Adrenal gland (tissue), 12 donors: Measurements from ENCODE around the gene SMAD3. TPM values are rescaled to one million over a fixed set of nuclear protein-coding genes. Genes with fewer than 3 reads are reported as not detected.

Experiments used
- DNase-seq, 7 donors: peaks; one replicate each; pipeline ENCODE4 v3.0.0-alpha.2; 2019 to 2020
- H3K27ac ChIP-seq, 5 donors: fragments of 200-600 bp; sonication (generic) in 4 of 5; 1 replicate in 3 of 5; 2 replicates in 2 of 5; pipeline versions ENCODE4 v1.5.1 to v1.8.0; 2016 to 2020; ENCODE audit warnings: mild to moderate bottlenecking in 1 of 5
- H3K27me3 ChIP-seq: fragments of 200-600 bp; 2 replicates; pipeline ENCODE4 v1.8.0; 2021
- H3K36me3 ChIP-seq, 2 donors: fragments of 200-600 bp; replicated peaks in 1 of 2; 1 replicate in 1 of 2; 2 replicates in 1 of 2; pipeline versions ENCODE4 v1.5.1 to v1.8.0; 2018 to 2022
- H3K4me1 ChIP-seq, 2 donors: fragments of 200-600 bp; replicated peaks in 1 of 2; 1 replicate in 1 of 2; 2 replicates in 1 of 2; pipeline versions ENCODE4 v1.5.1 to v1.8.0; 2018 to 2021
- H3K4me3 ChIP-seq, 4 donors: fragments of 200-600 bp; sonication (generic) in 3 of 4; one replicate each; pipeline ENCODE4 v1.5.1; 2016 to 2018
- H3K9me3 ChIP-seq, 3 donors: fragments of 200-600 bp; sonication (generic) in 1 of 3; replicated peaks in 1 of 3; 1 replicate in 2 of 3; 2 replicates in 1 of 3; pipeline versions ENCODE4 v1.5.1 to v1.8.0; 2016 to 2021
- POLR2A ChIP-seq, 2 donors: fragments of 450-650 bp; IDR thresholded peaks; one replicate each; pipeline ENCODE4 v1.6.1; 2017; ENCODE audit warnings: antibody characterized with exemption in 2 of 2, mild to moderate bottlenecking in 2 of 2, moderate library complexity in 1 of 2
- WGBS, 4 donors: extraction: QIAGEN DNeasy Blood & Tissue Kit in 2 of 4; methylation state at CpG; one replicate each; pipeline versions ENCODE4 v1.1.5 to v1.1.7; 2013 to 2017; 5-methylcytosine and 5-hydroxymethylcytosine counted together
- intact Hi-C, 2 donors: fragments of 100-400 bp; cut with DNase I; formaldehyde crosslinking; loops; one replicate each; pipeline versions ENCODE4 v1.14.1 to v1.15.0; 2022 to 2023
- polyA plus RNA-seq, 3 donors: library from polyadenylated mRNA; stranded (reverse); fragments of 200-250 nt in 2 of 3; fragments of 350-450 nt in 1 of 3; fragmentation: Illumina TruSeq in 1 of 3; extraction: RNeasy Lipid Tissue Mini Kit (QIAGEN cat#74804) in 1 of 3; gene quantifications; one replicate each; pipeline ENCODE4 v1.2.3, GENCODE V29; 2013 to 2014
- total RNA-seq, 9 donors: library from RNA; depleted of rRNA in 4 of 9; stranded (reverse); fragments of >200 nt in 4 of 9; fragments of 120-200 nt in 1 of 9; fragmentation: NEBNext Ultra II Directional in 1 of 9; extraction: Animal tissue kit (Norgen Biotek cat#: 25700) in 1 of 9; gene quantifications; one replicate each; pipeline versions ENCODE4 v1.1.0 to v1.2.4, GENCODE V29; 2013 to 2023
- TF ChIP-seq, protein P1 (sequence below), 6 experiments: fragments of 450-650 bp in 4 of 6; fragments of 200-600 bp in 2 of 6; sonication (generic) in 1 of 6; IDR thresholded peaks; 1 replicate in 5 of 6; 2 replicates in 1 of 6; pipeline versions ENCODE4 v1.5.1 to v1.8.0; 2016 to 2021; ENCODE audit warnings: antibody characterized with exemption in 6 of 6, mild to moderate bottlenecking in 2 of 6, moderate library complexity in 1 of 6
- donor health status: healthy with polysubstance abuse.
- donor health status: Bipolar disorder and iron deficiency.
- donor health status: DM: yes; HTN: yes; CAD: no.
- donor health status: DM: no; HTN: no; CAD: no.
- donor health status: DM: no; HTN: no; CAD: no.
- donor health status: DM: yes; HTN: yes; CAD: no.

The SMAD3 gene
- total and polyA plus RNA-seq, 12 donors = 6.4 to 92.0 (median 8.0) TPM

DNA sequence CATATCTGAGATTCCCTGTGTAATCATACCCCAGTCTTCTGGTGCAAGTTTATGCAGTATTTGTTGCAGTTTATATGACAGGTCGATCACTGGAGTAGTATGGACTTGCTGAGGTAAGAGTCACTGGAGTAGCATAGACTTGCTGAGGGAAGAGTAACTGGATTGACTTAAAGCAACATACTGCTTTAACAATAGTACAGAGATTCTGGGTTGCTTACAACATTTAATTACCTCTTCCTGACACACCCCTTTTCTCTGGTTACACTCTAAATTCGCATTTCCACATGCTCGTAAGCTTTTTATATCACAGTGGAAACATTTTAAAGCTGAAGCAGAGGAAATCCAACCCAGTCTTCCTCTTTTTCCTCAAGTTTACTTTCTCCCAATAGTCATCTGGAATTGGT lies 177.3 kb downstream of the SMAD3 start:
- TF ChIP-seq, protein P1, sequence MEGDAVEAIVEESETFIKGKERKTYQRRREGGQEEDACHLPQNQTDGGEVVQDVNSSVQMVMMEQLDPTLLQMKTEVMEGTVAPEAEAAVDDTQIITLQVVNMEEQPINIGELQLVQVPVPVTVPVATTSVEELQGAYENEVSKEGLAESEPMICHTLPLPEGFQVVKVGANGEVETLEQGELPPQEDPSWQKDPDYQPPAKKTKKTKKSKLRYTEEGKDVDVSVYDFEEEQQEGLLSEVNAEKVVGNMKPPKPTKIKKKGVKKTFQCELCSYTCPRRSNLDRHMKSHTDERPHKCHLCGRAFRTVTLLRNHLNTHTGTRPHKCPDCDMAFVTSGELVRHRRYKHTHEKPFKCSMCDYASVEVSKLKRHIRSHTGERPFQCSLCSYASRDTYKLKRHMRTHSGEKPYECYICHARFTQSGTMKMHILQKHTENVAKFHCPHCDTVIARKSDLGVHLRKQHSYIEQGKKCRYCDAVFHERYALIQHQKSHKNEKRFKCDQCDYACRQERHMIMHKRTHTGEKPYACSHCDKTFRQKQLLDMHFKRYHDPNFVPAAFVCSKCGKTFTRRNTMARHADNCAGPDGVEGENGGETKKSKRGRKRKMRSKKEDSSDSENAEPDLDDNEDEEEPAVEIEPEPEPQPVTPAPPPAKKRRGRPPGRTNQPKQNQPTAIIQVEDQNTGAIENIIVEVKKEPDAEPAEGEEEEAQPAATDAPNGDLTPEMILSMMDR (IDR thresholded peaks at IDR 0.05) = no peak
- TF ChIP-seq POLR2A (IDR thresholded peaks at IDR 0.05) = no peak
- Histone ChIP-seq H3K36me3 (no peaks in the 10 kb centered on the region), H3K4me3 (no peak overlapping the region), H3K27ac (no peak overlapping the region), H3K27me3 (no peaks in the 10 kb centered on the region), H3K9me3 (no peaks in the 10 kb centered on the region), H3K4me1 (peaks cover 0 to 15% of the 10 kb centered on the region in 2 donors)
- 72 to 88% (median 73%) methylated on average over 3 of the region's 3 CpGs for WGBS, 4 donors
- intact Hi-C loops = no loop called here
- DNase-seq = no peak

Other genes with a start within 250 kb of the SMAD3 start
- 10 to 100 TPM; 20.1 to 56.0 (median 30.2) TPM for gene AAGAB, start 189.1 kb downstream of the SMAD3 start, total RNA-seq
- 10 to 100 TPM; 12.4 to 63.7 (median 13.3) TPM for gene AAGAB, start 189.1 kb downstream of the SMAD3 start, polyA plus RNA-seq
- 1 to 10 TPM in 8 of 9 donors, under 1 TPM in 1; 0.93 to 7.3 (median 3.0) TPM for gene IQCH, start 189.2 kb downstream of the SMAD3 start, total RNA-seq
- 1 to 10 TPM in 1 of 3 donors, under 1 TPM in 2; 0.67 to 2.9 (median 0.97) TPM for gene IQCH, start 189.2 kb downstream of the SMAD3 start, polyA plus RNA-seq